ENCODE data around the gene ARPC5.

Gene ARPC5

GRCh38 chr1:183609759-183610452 is 25.7 kb downstream of the ARPC5 start:
- TF ChIP-seq CTCF (IDR thresholded peaks at IDR 0.05), result no peak
- Histone ChIP-seq H3K27me3 (no peaks in the 10 kb centered on the region), H3K9me3 (no peaks in the 10 kb centered on the region), H3K4me3 (ENCODE audit: low read depth in 1 of 2, low read length in 1 of 2) (peak overlapping the region in 1 of 2 experiments; percentile 64), H3K4me1 (ENCODE audit: control insufficient read depth in 1 of 2, insufficient read depth in 1 of 2, low read depth in 1 of 2, low read length in 1 of 2) (peaks cover 57 to 75% of the 10 kb centered on the region in 2 experiments), H3K27ac (peak overlapping the region; percentile 98), H3K36me3 (peaks cover 8% of the 10 kb centered on the region)

GRCh38 chr1:183609313-183609712 is 26.3 kb downstream of the ARPC5 start:
- no peaks in the 10 kb centered on the region for H3K27me3 ChIP-seq
- H3K36me3 ChIP-seq, result peaks cover 8% of the 10 kb centered on the region
- peak; percentile 89 for TF ChIP-seq CTCF (IDR thresholded peaks at IDR 0.05)
- H3K9me3 ChIP-seq, result no peaks in the 10 kb centered on the region
- peak overlapping the region; percentile 98 for H3K27ac ChIP-seq
- H3K4me3 ChIP-seq (ENCODE audit: low read depth in 1 of 2, low read length in 1 of 2), result peak overlapping the region; percentile 50 to 64
- H3K4me1 ChIP-seq (ENCODE audit: control insufficient read depth in 1 of 2, insufficient read depth in 1 of 2, low read depth in 1 of 2, low read length in 1 of 2), result peaks cover 62 to 81% of the 10 kb centered on the region in 2 experiments

- Histone ChIP-seq H3K9me3 (no peaks in the 10 kb centered on the region), H3K36me3 (peaks cover 8% of the 10 kb centered on the region), H3K27ac (peak overlapping the region; percentile 98), H3K4me1 (ENCODE audit: control insufficient read depth in 1 of 2, insufficient read depth in 1 of 2, low read depth in 1 of 2, low read length in 1 of 2) (peaks cover 81 to 94% of the 10 kb centered on the region in 2 experiments), H3K27me3 (no peaks in the 10 kb centered on the region), H3K4me3 (ENCODE audit: low read depth in 1 of 2, low read length in 1 of 2) (peak overlapping the region; percentile 30 to 64)
- TF ChIP-seq CTCF (IDR thresholded peaks at IDR 0.05), result no peak
These were observed 28.1 kb downstream of the ARPC5 start for GRCh38 chr1:183607322-183607980.

GRCh38 chr1:183605904-183606303 is 29.7 kb downstream of the ARPC5 start:
- Histone ChIP-seq H3K9me3 (no peaks in the 10 kb centered on the region), H3K4me1 (ENCODE audit: control insufficient read depth in 1 of 2, insufficient read depth in 1 of 2, low read depth in 1 of 2, low read length in 1 of 2) (peaks cover 97 to 100% of the 10 kb centered on the region in 2 experiments), H3K27ac (peak overlapping the region; percentile 98), H3K36me3 (peaks cover 8% of the 10 kb centered on the region), H3K4me3 (ENCODE audit: low read depth in 1 of 2, low read length in 1 of 2) (peak overlapping the region; percentile 62 to 64), H3K27me3 (no peaks in the 10 kb centered on the region)
- TF ChIP-seq CTCF (IDR thresholded peaks at IDR 0.05), result no peak

GRCh38 chr1:183604815-183605214 is 30.8 kb downstream of the ARPC5 start:
- peak overlapping the region; percentile 98 for H3K27ac ChIP-seq
- peak overlapping the region; percentile 62 to 64 for H3K4me3 ChIP-seq (ENCODE audit: low read depth in 1 of 2, low read length in 1 of 2)
- H3K27me3 ChIP-seq, result no peaks in the 10 kb centered on the region
- H3K36me3 ChIP-seq, result no peaks in the 10 kb centered on the region
- TF ChIP-seq CTCF (IDR thresholded peaks at IDR 0.05), result no peak
- no peaks in the 10 kb centered on the region for H3K9me3 ChIP-seq
- peaks cover 100% of the 10 kb centered on the region in 2 experiments for H3K4me1 ChIP-seq (ENCODE audit: control insufficient read depth in 1 of 2, insufficient read depth in 1 of 2, low read depth in 1 of 2, low read length in 1 of 2)
